Neural progenitor cell (in vitro differentiated cells): Measurements from ENCODE around the gene TEAD3. TPM values are rescaled to one million over a fixed set of nuclear protein-coding genes. Genes with fewer than 3 reads are reported as not detected.
A peak's percentile ranks its signal among the peaks of the same experiment; 100 is the strongest.

Experiments used
- DNase-seq: peaks from one replicate; pipeline ENCODE4 v3.0.0-alpha.2; 2016; ENCODE audit warnings: low spot score
- H2AFZ ChIP-seq: fragments of 200-600 bp; sonication (generic); replicated peaks from 2 replicates; pipeline ENCODE4 v1.6.1; 2016; ENCODE audit warnings: antibody characterized with exemption
- H3F3A ChIP-seq: fragments of 200-600 bp; sonication (generic); 2 replicates; pipeline ENCODE4 v1.6.1; 2016; ENCODE audit warnings: antibody characterized with exemption, low read depth
- H3K27ac ChIP-seq: fragments of 200-600 bp; sonication (generic); 2 replicates; pipeline ENCODE4 v1.5.1; 2016; ENCODE audit warnings: mild to moderate bottlenecking
- H3K27me3 ChIP-seq: fragments of 200-600 bp; sonication (generic); 2 replicates; pipeline ENCODE4 v1.6.1; 2016; ENCODE audit warnings: mild to moderate bottlenecking, moderate library complexity
- H3K36me3 ChIP-seq: fragments of 200-600 bp; sonication (generic); 2 replicates; pipeline ENCODE4 v1.5.1; 2016
- H3K4me1 ChIP-seq: fragments of 200-600 bp; sonication (generic); 2 replicates; pipeline ENCODE4 v1.6.1; 2016; ENCODE audit warnings: mixed run types
- H3K4me2 ChIP-seq: fragments of 200-600 bp; sonication (generic); 2 replicates; pipeline ENCODE4 v1.6.1; 2016
- H3K4me3 ChIP-seq: fragments of 200-600 bp; sonication (generic); 2 replicates; pipeline ENCODE4 v1.5.1; 2016
- H3K79me2 ChIP-seq: fragments of 200-600 bp; sonication (generic); 2 replicates; pipeline ENCODE4 v1.6.1; 2016; ENCODE audit warnings: low read depth
- H3K9ac ChIP-seq: fragments of 200-600 bp; sonication (generic); 2 replicates; pipeline ENCODE4 v1.6.1; 2016
- H3K9me3 ChIP-seq: fragments of 200-600 bp; sonication (generic); 2 replicates; pipeline ENCODE4 v1.5.1; 2016; ENCODE audit warnings: low read depth
- H4K20me1 ChIP-seq: fragments of 200-600 bp; sonication (generic); 2 replicates; pipeline ENCODE4 v1.6.1; 2016; ENCODE audit warnings: low read depth
- H3K27ac Mint-ChIP-seq: 3 replicates; pipeline ENCODE4 v1.8.0; 2021; ENCODE audit warnings: mixed read lengths
- H3K27me3 Mint-ChIP-seq: 2 replicates; pipeline ENCODE4 v1.8.0; 2022; ENCODE audit warnings: low read depth, mild to moderate bottlenecking, inconsistent platforms, moderate library complexity, mixed read lengths; ENCODE audit not compliant: insufficient read depth
- H3K36me3 Mint-ChIP-seq: 3 replicates; pipeline ENCODE4 v1.8.0; 2021; ENCODE audit warnings: mixed read lengths
- H3K4me1 Mint-ChIP-seq: 3 replicates; pipeline ENCODE4 v1.8.0; 2021; ENCODE audit warnings: mixed read lengths
- H3K4me3 Mint-ChIP-seq: 3 replicates; pipeline ENCODE4 v1.8.0; 2021; ENCODE audit warnings: mild to moderate bottlenecking, moderate library complexity, mixed read lengths
- H3K9me3 Mint-ChIP-seq: 3 replicates; pipeline ENCODE4 v1.8.0; 2020; ENCODE audit warnings: mixed read lengths
- EZH2 ChIP-seq: fragments of 200-600 bp; sonication (generic); IDR thresholded peaks from 2 replicates; pipeline ENCODE4 v1.6.1; 2017; ENCODE audit warnings: antibody characterized with exemption, mild to moderate bottlenecking, moderate library complexity
- EZH2phosphoT487 ChIP-seq: fragments of 200-600 bp; sonication (generic); IDR thresholded peaks from 2 replicates; pipeline ENCODE4 v1.6.1; 2017; ENCODE audit warnings: antibody characterized with exemption
- total RNA-seq: library from RNA; depleted of rRNA; stranded (reverse); fragments of >200 nt; gene quantifications from 2 replicates; pipeline ENCODE4 v1.2.3, GENCODE V29; 2015; ENCODE audit warnings: low replicate concordance
- TF ChIP-seq, protein P1 (sequence below): fragments of 200-600 bp; sonication (generic); IDR thresholded peaks from 2 replicates; pipeline ENCODE4 v1.5.1; 2017; ENCODE audit warnings: antibody characterized with exemption, mild to moderate bottlenecking

The TEAD3 gene
- total RNA-seq, 1 donor from 2014 or later, result 9.7 TPM

DNA sequence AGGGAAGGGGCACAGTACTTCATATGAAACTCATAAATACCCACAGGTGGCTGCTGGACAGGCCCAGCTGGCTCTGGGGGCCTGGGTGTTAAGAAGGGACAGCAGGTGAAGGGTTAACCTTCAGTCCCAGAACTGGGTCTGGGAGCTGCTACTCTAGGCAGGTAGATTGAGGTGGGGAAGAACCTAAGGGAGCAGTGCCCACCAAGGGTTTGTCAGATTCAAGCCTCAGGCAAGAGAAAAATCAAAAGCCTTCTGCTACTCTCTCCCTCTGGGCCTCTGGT lies 23.1 kb downstream of the TEAD3 start:
- H3K9ac ChIP-seq, result no peak overlapping the region
- Mint-ChIP-seq H3K36me3 (peaks cover 29% of the 10 kb centered on the region), H3K27me3 (peaks cover 4% of the 10 kb centered on the region), H3K27ac (no peak overlapping the region), H3K9me3 (no peaks in the 10 kb centered on the region), H3K4me3 (no peak overlapping the region), H3K4me1 (peaks cover 35% of the 10 kb centered on the region)
- no peak overlapping the region for H3K4me2 ChIP-seq
- DNase-seq, result no peak
- peaks cover 24% of the 10 kb centered on the region for H3K4me1 ChIP-seq
- H3K4me3 ChIP-seq, result no peak overlapping the region
- no peaks in the 10 kb centered on the region for H3K36me3 ChIP-seq
- H3K79me2 ChIP-seq, result peaks cover 39% of the 10 kb centered on the region
- H3F3A ChIP-seq, result peaks cover 74% of the 10 kb centered on the region
- H4K20me1 ChIP-seq, result peaks cover 56% of the 10 kb centered on the region
- H3K27me3 ChIP-seq, result no peaks in the 10 kb centered on the region
- peak overlapping the region; percentile 67 for H3K27ac ChIP-seq
- TF ChIP-seq EZH2phosphoT487 (no peak), EZH2 (no peak)
- no peak overlapping the region for H2AFZ ChIP-seq
- H3K9me3 ChIP-seq, result no peaks in the 10 kb centered on the region

DNA sequence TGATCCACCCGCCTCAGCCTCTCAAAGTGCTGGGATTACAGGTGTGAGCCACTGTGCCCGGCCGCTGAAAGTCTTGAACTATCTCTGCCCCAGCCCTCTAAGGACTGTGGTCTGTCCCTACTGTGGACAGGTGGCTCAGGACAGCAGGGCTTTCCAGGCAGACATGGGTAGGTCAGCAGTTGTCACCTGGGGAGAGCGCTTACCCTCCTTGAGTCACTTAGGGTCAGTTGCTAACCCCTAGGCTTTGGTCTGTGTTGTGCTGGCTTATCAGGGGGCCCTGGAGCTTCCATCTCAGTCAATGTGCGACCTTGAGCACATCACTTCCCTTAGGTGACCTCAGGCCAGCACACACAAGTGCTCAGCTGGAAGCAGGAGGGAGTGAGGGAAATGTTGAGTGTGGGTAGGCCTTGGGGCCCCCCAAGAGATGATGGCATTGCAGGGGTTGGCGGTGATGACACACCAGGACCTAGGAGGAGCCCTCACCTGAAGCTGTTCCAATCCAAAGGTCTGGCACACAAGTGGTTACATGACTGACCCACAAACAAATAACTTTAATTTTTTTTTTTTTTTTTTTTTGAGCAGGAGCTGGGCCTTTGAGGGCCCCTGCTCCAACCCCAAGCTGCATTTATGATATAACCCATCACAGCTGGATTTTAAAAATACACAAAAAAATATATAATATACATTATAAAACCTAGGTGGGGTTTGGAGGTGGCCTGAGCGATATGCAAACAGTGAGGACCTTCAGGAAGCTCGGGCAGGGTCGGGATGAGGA lies 23.6 kb downstream of the TEAD3 start:
- no peak for TF ChIP-seq EZH2phosphoT487
- TF ChIP-seq, protein P1, sequence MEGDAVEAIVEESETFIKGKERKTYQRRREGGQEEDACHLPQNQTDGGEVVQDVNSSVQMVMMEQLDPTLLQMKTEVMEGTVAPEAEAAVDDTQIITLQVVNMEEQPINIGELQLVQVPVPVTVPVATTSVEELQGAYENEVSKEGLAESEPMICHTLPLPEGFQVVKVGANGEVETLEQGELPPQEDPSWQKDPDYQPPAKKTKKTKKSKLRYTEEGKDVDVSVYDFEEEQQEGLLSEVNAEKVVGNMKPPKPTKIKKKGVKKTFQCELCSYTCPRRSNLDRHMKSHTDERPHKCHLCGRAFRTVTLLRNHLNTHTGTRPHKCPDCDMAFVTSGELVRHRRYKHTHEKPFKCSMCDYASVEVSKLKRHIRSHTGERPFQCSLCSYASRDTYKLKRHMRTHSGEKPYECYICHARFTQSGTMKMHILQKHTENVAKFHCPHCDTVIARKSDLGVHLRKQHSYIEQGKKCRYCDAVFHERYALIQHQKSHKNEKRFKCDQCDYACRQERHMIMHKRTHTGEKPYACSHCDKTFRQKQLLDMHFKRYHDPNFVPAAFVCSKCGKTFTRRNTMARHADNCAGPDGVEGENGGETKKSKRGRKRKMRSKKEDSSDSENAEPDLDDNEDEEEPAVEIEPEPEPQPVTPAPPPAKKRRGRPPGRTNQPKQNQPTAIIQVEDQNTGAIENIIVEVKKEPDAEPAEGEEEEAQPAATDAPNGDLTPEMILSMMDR, result no peak
- no peak for TF ChIP-seq EZH2
- Histone ChIP-seq H3K4me1 (peaks cover 24% of the 10 kb centered on the region), H3K9me3 (no peaks in the 10 kb centered on the region), H3K4me2 (no peak overlapping the region), H3K27ac (peak overlapping the region; percentile 67), H3K27me3 (no peaks in the 10 kb centered on the region), H2AFZ (no peak overlapping the region), H3K79me2 (peaks cover 44% of the 10 kb centered on the region), H4K20me1 (peaks cover 60% of the 10 kb centered on the region), H3K4me3 (no peak overlapping the region), H3F3A (peaks cover 79% of the 10 kb centered on the region), H3K36me3 (no peaks in the 10 kb centered on the region), H3K9ac (no peak overlapping the region)
- H3K27ac Mint-ChIP-seq, result no peak overlapping the region
- H3K27me3 Mint-ChIP-seq, result peaks cover 4% of the 10 kb centered on the region
- no peak overlapping the region for H3K4me3 Mint-ChIP-seq
- H3K36me3 Mint-ChIP-seq, result peaks cover 29% of the 10 kb centered on the region
- no peaks in the 10 kb centered on the region for H3K9me3 Mint-ChIP-seq
- no peak for DNase-seq
- peaks cover 35% of the 10 kb centered on the region for H3K4me1 Mint-ChIP-seq

DNA sequence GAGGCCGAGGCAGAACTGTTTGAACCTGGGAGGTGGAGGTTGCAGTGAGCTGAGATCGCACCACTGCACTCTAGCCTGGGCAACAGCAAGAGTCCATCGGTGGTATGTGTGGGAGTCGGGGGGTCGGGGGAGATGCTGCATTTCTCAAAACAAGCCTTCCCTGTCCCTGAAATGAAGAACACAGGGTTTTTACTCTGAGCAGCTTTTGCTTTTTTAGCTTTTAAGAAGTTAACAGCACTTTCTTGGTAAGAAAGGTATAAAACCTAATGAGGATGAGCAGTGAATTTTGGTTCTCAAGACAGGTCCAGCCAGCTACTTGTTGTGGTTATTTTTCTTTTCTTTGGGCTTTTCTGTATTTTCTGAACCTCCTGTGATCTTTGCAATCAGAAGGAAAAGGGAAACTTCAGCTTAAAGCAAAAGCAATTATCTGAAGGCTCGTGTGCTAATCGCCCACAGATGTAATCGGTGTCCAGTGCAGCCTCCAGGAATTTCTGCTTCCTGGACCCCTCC lies 25.0 kb downstream of the TEAD3 start:
- peak overlapping the region; percentile 72 for H3K27ac Mint-ChIP-seq
- no peak for DNase-seq
- H3K36me3 Mint-ChIP-seq, result peaks cover 31% of the 10 kb centered on the region
- Histone ChIP-seq H3K27me3 (peaks cover 6% of the 10 kb centered on the region), H3K4me2 (peak overlapping the region; percentile 99), H3K4me1 (peaks cover 19% of the 10 kb centered on the region), H2AFZ (no peak overlapping the region), H3K79me2 (peaks cover 45% of the 10 kb centered on the region), H4K20me1 (peaks cover 60% of the 10 kb centered on the region), H3K36me3 (no peaks in the 10 kb centered on the region), H3K9me3 (no peaks in the 10 kb centered on the region), H3K4me3 (no peak overlapping the region), H3F3A (peaks cover 80% of the 10 kb centered on the region), H3K9ac (no peak overlapping the region), H3K27ac (peak overlapping the region; percentile 59)
- H3K4me1 Mint-ChIP-seq, result peaks cover 35% of the 10 kb centered on the region
- H3K27me3 Mint-ChIP-seq, result peaks cover 13% of the 10 kb centered on the region
- no peaks in the 10 kb centered on the region for H3K9me3 Mint-ChIP-seq
- H3K4me3 Mint-ChIP-seq, result peak overlapping the region; percentile 38
- no peak for TF ChIP-seq EZH2phosphoT487
- TF ChIP-seq EZH2, result no peak
- TF ChIP-seq, protein P1, result no peak

DNA sequence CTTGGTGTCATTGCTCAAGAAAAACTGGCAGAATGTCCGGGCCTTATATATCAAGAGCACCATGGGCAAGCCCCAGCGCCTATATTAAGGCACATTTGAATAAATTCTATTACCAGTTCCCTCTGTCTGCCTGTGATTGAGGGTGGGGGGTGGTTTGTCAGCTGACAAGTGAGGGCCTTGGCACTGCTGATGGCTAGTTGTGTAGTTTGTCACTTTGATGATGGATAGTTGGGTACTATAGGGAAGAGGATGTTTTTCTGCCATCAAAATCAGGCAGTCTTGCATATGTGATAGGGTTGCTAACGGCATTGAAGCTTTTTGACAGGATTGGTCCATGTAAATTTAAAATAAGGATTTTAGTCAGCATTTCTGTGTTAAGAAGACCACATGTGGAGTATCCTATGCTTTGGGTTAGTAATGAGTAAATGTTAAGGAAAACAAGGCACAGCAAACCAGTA lies 26.2 kb downstream of the TEAD3 start:
- H2AFZ ChIP-seq, result no peak overlapping the region
- Mint-ChIP-seq H3K4me3 (peak overlapping the region; percentile 93), H3K9me3 (no peaks in the 10 kb centered on the region), H3K4me1 (peaks cover 32% of the 10 kb centered on the region), H3K27me3 (peaks cover 13% of the 10 kb centered on the region), H3K27ac (no peak overlapping the region), H3K36me3 (peaks cover 31% of the 10 kb centered on the region)
- TF ChIP-seq EZH2phosphoT487, result no peak
- no peak for TF ChIP-seq EZH2
- TF ChIP-seq, protein P1, result no peak
- DNase-seq, result no peak
- no peak overlapping the region for H3K27ac ChIP-seq
- no peak overlapping the region for H3K9ac ChIP-seq
- no peaks in the 10 kb centered on the region for H3K36me3 ChIP-seq
- H3K9me3 ChIP-seq, result no peaks in the 10 kb centered on the region
- H3F3A ChIP-seq, result peaks cover 73% of the 10 kb centered on the region
- peak overlapping the region; percentile 99 for H3K4me2 ChIP-seq
- peaks cover 60% of the 10 kb centered on the region for H4K20me1 ChIP-seq
- H3K4me1 ChIP-seq, result peaks cover 19% of the 10 kb centered on the region
- H3K79me2 ChIP-seq, result peaks cover 45% of the 10 kb centered on the region
- H3K4me3 ChIP-seq, result peak overlapping the region; percentile 81
- H3K27me3 ChIP-seq, result peaks cover 6% of the 10 kb centered on the region
